ENCODE data around the gene ZNF132. TPM values are rescaled to one million over a fixed set of nuclear protein-coding genes. Genes with fewer than 3 reads are reported as not detected.
A peak's percentile ranks its signal among the peaks of the same experiment; 100 is the strongest.

Gene ZNF132
- total and polyA plus RNA-seq, 9 of the 15 experiments (the other 6 are each of a cell fraction or from before 2014, with no cell fraction given): 0.03 to 0.42 (median 0.10) TPM; not detected in 5

DNA sequence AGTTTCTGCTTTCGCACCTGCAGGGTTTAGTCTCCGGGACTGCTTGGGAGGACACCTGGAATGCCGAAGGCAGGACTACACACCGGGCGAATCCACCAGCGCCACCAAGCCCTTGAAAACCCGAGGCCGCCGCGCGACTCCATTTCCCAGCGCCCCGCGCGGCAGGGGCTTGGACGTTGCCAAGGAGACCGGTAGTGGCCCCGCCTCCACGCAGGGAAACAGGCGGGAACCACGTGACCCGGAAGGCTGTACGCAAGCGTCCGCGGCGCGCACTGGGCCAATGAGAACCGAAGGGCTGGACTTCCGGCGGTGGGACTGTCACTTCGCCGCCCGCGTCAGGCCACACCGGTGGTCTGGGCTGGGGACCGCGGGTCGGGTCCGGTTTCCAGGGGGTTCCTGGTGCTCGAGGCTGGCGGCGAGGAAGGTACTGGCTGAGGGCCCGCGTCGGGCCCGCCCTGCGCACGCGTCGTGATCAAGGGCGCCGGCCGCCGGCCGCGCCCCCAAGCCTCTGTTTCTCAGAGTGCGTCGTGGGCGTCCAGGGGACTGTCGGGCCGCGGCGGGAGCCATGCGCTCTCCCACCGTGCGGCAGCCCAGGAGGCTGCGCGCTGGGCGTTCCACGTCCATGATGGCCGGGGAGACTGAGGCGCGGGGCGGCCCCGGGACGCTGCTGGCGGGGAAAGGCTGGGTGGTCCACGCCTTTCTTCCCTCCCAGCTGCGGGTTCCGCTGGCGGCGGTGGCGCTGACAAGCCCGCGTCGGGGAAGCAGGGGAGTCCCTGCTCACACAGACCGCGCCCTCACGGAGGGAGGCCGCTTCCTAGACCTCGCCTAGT, 27.0 kb upstream of the ZNF132 start, which contains the start of gene ZNF324 (continued):
- TF ChIP-seq SRF (CRISPR knock-in tag; IDR thresholded peaks at IDR 0.05) (no peak), FOXJ2 (tag; IDR thresholded peaks at IDR 0.05) (peak; percentile 94), ZNF444 (CRISPR knock-in tag; IDR thresholded peaks at IDR 0.05) (no peak), COPS2 (conservative IDR thresholded peaks at IDR 0.05) (no peak), PYGO2 (tag; IDR thresholded peaks at IDR 0.05) (no peak), FIP1L1 (IDR thresholded peaks at IDR 0.05; ENCODE audit: low read depth, low read length, poor library complexity, severe bottlenecking) (peak; percentile 81), ESRRA (IDR thresholded peaks at IDR 0.05; ENCODE audit: borderline replicate concordance, low read depth) (no peak), ZBTB1 (CRISPR knock-in tag; IDR thresholded peaks at IDR 0.05; ENCODE audit: borderline replicate concordance, low read depth) (peak; percentile 42; the same call in 1 of the 2 replicates), ZFP36 (IDR thresholded peaks at IDR 0.05; ENCODE audit: low read depth, low read length, partially characterized antibody) (no peak), TARDBP (IDR thresholded peaks at IDR 0.05) (peak; percentile 29; the same call in 1 of the 2 replicates), HDAC8 (tag; IDR thresholded peaks at IDR 0.05) (0 out of 2 replicates have a peak, but pooled peaks have one; percentile 18), TRIM24 (IDR thresholded peaks at IDR 0.05) (peak in 1 of 2 experiments; percentile 32; a peak in 1 of 4 replicates), ATF2 (CRISPR knock-in tag; IDR thresholded peaks at IDR 0.05) (no peak), SIX5 (IDR thresholded peaks at IDR 0.05; ENCODE audit: borderline replicate concordance in 1 of 2, insufficient read depth in 1 of 2, low read depth in 1 of 2, low read length in 2 of 2) (peak; percentile 45 to 55; a peak in 3 of 4 replicates), TAF1 (IDR thresholded peaks at IDR 0.05; ENCODE audit: control insufficient read depth, extremely low read depth, insufficient read depth, low read length, severe bottlenecking) (peak; percentile 62), KAT7 (CRISPR knock-in tag; IDR thresholded peaks at IDR 0.05; ENCODE audit: borderline replicate concordance) (0 out of 2 replicates have a peak, but pooled peaks have one; percentile 35), ZKSCAN1 (IDR thresholded peaks at IDR 0.05; ENCODE audit: low read depth, low read length) (no peak), ZBTB12 (CRISPR knock-in tag; IDR thresholded peaks at IDR 0.05) (peak; percentile 32; the same call in 1 of the 2 replicates), CEBPB (tag; IDR thresholded peaks at IDR 0.05) (no peak), ZNF232 (CRISPR knock-in tag; IDR thresholded peaks at IDR 0.05) (no peak), NONO (IDR thresholded peaks at IDR 0.05; ENCODE audit: low read depth in 2 of 2, low read length in 1 of 2) (peak; percentile 13 to 65; a peak in 2 of 4 replicates)
- TF ChIP-seq, protein P1, sequence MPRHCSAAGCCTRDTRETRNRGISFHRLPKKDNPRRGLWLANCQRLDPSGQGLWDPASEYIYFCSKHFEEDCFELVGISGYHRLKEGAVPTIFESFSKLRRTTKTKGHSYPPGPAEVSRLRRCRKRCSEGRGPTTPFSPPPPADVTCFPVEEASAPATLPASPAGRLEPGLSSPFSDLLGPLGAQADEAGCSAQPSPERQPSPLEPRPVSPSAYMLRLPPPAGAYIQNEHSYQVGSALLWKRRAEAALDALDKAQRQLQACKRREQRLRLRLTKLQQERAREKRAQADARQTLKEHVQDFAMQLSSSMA (CRISPR knock-in tag; IDR thresholded peaks at IDR 0.05): no peak
- TF ChIP-seq, protein P2, sequence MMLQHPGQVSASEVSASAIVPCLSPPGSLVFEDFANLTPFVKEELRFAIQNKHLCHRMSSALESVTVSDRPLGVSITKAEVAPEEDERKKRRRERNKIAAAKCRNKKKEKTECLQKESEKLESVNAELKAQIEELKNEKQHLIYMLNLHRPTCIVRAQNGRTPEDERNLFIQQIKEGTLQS (IDR thresholded peaks at IDR 0.05): no peak
- TF ChIP-seq, protein P2 (CRISPR knock-in tag; conservative IDR thresholded peaks at IDR 0.05): no peak

Data from K562 (cell line).